Suprapubic skin (tissue), 4 donors: ENCODE data around the gene KCNG2.

Experiments
- CTCF ChIP-seq, 2 donors: fragments of 200-600 bp in 1 of 2; fragments of 450-650 bp in 1 of 2; sonication (generic) in 1 of 2; IDR thresholded peaks; one replicate each; pipeline ENCODE4 v1.5.1; 2016 to 2019; ENCODE audit warnings: antibody characterized with exemption in 2 of 2, mild to moderate bottlenecking in 1 of 2, moderate library complexity in 1 of 2
- EP300 ChIP-seq: sonication (generic); formaldehyde crosslinking; IDR thresholded peaks from one replicate; pipeline ENCODE4 v1.6.1; 2017; ENCODE audit warnings: antibody characterized with exemption
- POLR2A ChIP-seq, 2 donors: fragments of 450-650 bp; IDR thresholded peaks; one replicate each; pipeline ENCODE4 v1.6.1; 2017; ENCODE audit warnings: antibody characterized with exemption in 2 of 2, mild to moderate bottlenecking in 2 of 2, moderate library complexity in 2 of 2
- POLR2AphosphoS5 ChIP-seq, 3 donors: sonication (generic); formaldehyde crosslinking; IDR thresholded peaks; one replicate each; pipeline ENCODE4 v1.6.1; 2017; ENCODE audit warnings: antibody characterized with exemption in 3 of 3

- TF ChIP-seq CTCF (IDR thresholded peaks at IDR 0.05) (no peak), POLR2A (IDR thresholded peaks at IDR 0.05) (no peak), POLR2AphosphoS5 (IDR thresholded peaks at IDR 0.05) (no peak), EP300 (no peak)
Observed at GRCh38 chr18:79818631-79819030, 20.9 kb downstream of the KCNG2 start.
